Measurements from ENCODE around the gene IL1R2.

IL1R2 gene

GRCh38 chr2:102014041-102014345, 22.2 kb downstream of the IL1R2 start:
- no peak for DNase-seq (ENCODE audit: low read depth)
- H3K4me3 ChIP-seq (ENCODE audit: low read depth, low read length) = no peak overlapping the region

- no peak for DNase-seq (ENCODE audit: low read depth)
- no peak overlapping the region for H3K4me3 ChIP-seq (ENCODE audit: low read depth, low read length)
These were observed 23.6 kb downstream of the IL1R2 start for GRCh38 chr2:102015399-102015798.

GRCh38 chr2:102016399-102016955, 24.7 kb downstream of the IL1R2 start:
- DNase-seq (ENCODE audit: low read depth) = no peak
- H3K4me3 ChIP-seq (ENCODE audit: low read depth, low read length) = no peak overlapping the region

GRCh38 chr2:102018823-102019445, 27.2 kb downstream of the IL1R2 start:
- DNase-seq (ENCODE audit: low read depth) = peak; percentile 72
- no peak overlapping the region for H3K4me3 ChIP-seq (ENCODE audit: low read depth, low read length)

GRCh38 chr2:102020596-102021170, 28.9 kb downstream of the IL1R2 start:
- DNase-seq (ENCODE audit: low read depth) = peak; percentile 84
- H3K4me3 ChIP-seq (ENCODE audit: low read depth, low read length) = no peak overlapping the region

- no peak overlapping the region for H3K4me3 ChIP-seq (ENCODE audit: low read depth, low read length)
- peak; percentile 43 for DNase-seq (ENCODE audit: low read depth)
These were observed 30.0 kb downstream of the IL1R2 start for GRCh38 chr2:102021779-102022178.

- DNase-seq (ENCODE audit: low read depth) = no peak
- H3K4me3 ChIP-seq (ENCODE audit: low read depth, low read length) = no peak overlapping the region
These were observed 31.3 kb downstream of the IL1R2 start for GRCh38 chr2:102022884-102023539.

- no peak for DNase-seq (ENCODE audit: low read depth)
- no peak overlapping the region for H3K4me3 ChIP-seq (ENCODE audit: low read depth, low read length)
These were observed 32.6 kb downstream of the IL1R2 start for GRCh38 chr2:102024410-102024809.

- peak; percentile 72 for DNase-seq (ENCODE audit: low read depth)
- no peak overlapping the region for H3K4me3 ChIP-seq (ENCODE audit: low read depth, low read length)
These were observed 33.3 kb downstream of the IL1R2 start for GRCh38 chr2:102025016-102025501.

GRCh38 chr2:102025583-102026267, 34.0 kb downstream of the IL1R2 start:
- no peak for DNase-seq (ENCODE audit: low read depth)
- H3K4me3 ChIP-seq (ENCODE audit: low read depth, low read length) = no peak overlapping the region

GRCh38 chr2:102027036-102027980, 35.5 kb downstream of the IL1R2 start:
- peak; percentile 85 for DNase-seq (ENCODE audit: low read depth)
- H3K4me3 ChIP-seq (ENCODE audit: low read depth, low read length) = no peak overlapping the region

- no peak overlapping the region for H3K4me3 ChIP-seq (ENCODE audit: low read depth, low read length)
- DNase-seq (ENCODE audit: low read depth) = no peak
These were observed 36.7 kb downstream of the IL1R2 start for GRCh38 chr2:102028470-102028869.

- H3K4me3 ChIP-seq (ENCODE audit: low read depth, low read length) = no peak overlapping the region
- no peak for DNase-seq (ENCODE audit: low read depth)
These were observed 37.6 kb downstream of the IL1R2 start for GRCh38 chr2:102029405-102029804.

- no peak overlapping the region for H3K4me3 ChIP-seq (ENCODE audit: low read depth, low read length)
- no peak for DNase-seq (ENCODE audit: low read depth)
These were observed 38.2 kb downstream of the IL1R2 start for GRCh38 chr2:102029952-102030351.

- no peak for DNase-seq (ENCODE audit: low read depth)
- no peak overlapping the region for H3K4me3 ChIP-seq (ENCODE audit: low read depth, low read length)
These were observed 38.7 kb downstream of the IL1R2 start for GRCh38 chr2:102030502-102030854.

GRCh38 chr2:102030855-102031527, 39.2 kb downstream of the IL1R2 start:
- H3K4me3 ChIP-seq (ENCODE audit: low read depth, low read length) = no peak overlapping the region
- DNase-seq (ENCODE audit: low read depth) = no peak

- H3K4me3 ChIP-seq (ENCODE audit: low read depth, low read length) = no peak overlapping the region
- DNase-seq (ENCODE audit: low read depth) = no peak
These were observed 40.7 kb downstream of the IL1R2 start for GRCh38 chr2:102032368-102033030.

GRCh38 chr2:102033031-102033749, 41.4 kb downstream of the IL1R2 start:
- H3K4me3 ChIP-seq (ENCODE audit: low read depth, low read length) = no peak overlapping the region
- peak; percentile 84 for DNase-seq (ENCODE audit: low read depth)

All from skeletal muscle cell (primary cell).